HepG2 (cell line): ENCODE measurements around the gene GJB6. TPM values are rescaled to one million over a fixed set of nuclear protein-coding genes. Genes with fewer than 3 reads are reported as not detected.

ENCODE experiments used
- ATAC-seq: fragments of 200-7000 bp; cut with Tn5 transposase; 3 replicates; pipeline ENCODE4 v1.9.1; 2020; ENCODE audit warnings: mild to moderate bottlenecking, moderate library complexity
- BruUV-seq: library from RNA; stranded (reverse); fragments of 400-500 nt; replicated peaks from 2 replicates; lab custom pipeline; 2021; lab: Mats Ljungman, UMichigan
- CTCF ChIA-PET: fragments of 300-600 bp; formaldehyde crosslinking; extraction: SDS; loops from one replicate; lab custom pipeline; 2021; ENCODE audit warnings: low total read pairs, inconsistent platforms, low intra/inter-chr PET ratio; lab: Yijun Ruan, JAX
- POLR2A ChIA-PET: fragments of 350-600 bp; sonication (Branson Sonifier 250); formaldehyde crosslinking; loops from one replicate; lab custom pipeline; 2020; ENCODE audit warnings: antibody characterized with exemption, inconsistent platforms; lab: Yijun Ruan, JAX
- DNase-seq: peaks from one replicate; pipeline ENCODE4 v3.0.0-alpha.2; 2015; ENCODE audit warnings: low spot score
- FAIRE-seq: peaks from 3 replicates; lab custom pipeline; 2011; peaks lifted over from hg19 to GRCh38; lab: Jason Lieb, UNC
- H2AFZ ChIP-seq: one replicate; pipeline ENCODE4 v1.6.1; 2011; ENCODE audit warnings: low read length, inconsistent platforms
- H3K27ac ChIP-seq: fragments of 300-600 bp; 3 replicates; pipeline ENCODE4 v1.8.0; 2011; ENCODE audit warnings: mixed run types, mild to moderate bottlenecking, mixed read lengths, low read length, inconsistent platforms; ENCODE audit not compliant: insufficient read depth; ENCODE audit errors: extremely low read length
- H3K27me3 ChIP-seq, 2 experiments: fragments of 200-600 bp in 1 of 2; 2 replicates in 1 of 2; 3 replicates in 1 of 2; pipeline versions ENCODE4 v1.6.0 to v1.8.0; 2011; ENCODE audit warnings: low read length in 2 of 2, mild to moderate bottlenecking in 2 of 2, moderate library complexity in 2 of 2, inconsistent platforms in 1 of 2; ENCODE audit not compliant: insufficient read depth in 2 of 2, control insufficient read depth in 1 of 2
- H3K36me3 ChIP-seq, 2 experiments: fragments of 200-600 bp in 1 of 2; replicated peaks in 1 of 2; 2 replicates in 1 of 2; 3 replicates in 1 of 2; pipeline versions ENCODE4 v1.5.1 to v1.8.0; 2011; ENCODE audit warnings: low read length in 2 of 2, inconsistent platforms in 1 of 2; ENCODE audit not compliant: insufficient read depth in 2 of 2, control insufficient read depth in 1 of 2
- H3K4me1 ChIP-seq: 2 replicates; pipeline ENCODE4 v1.5.1; 2012; ENCODE audit warnings: low read length, inconsistent platforms; ENCODE audit not compliant: insufficient read depth
- H3K4me2 ChIP-seq: 2 replicates; pipeline ENCODE4 v1.6.0; 2011; ENCODE audit warnings: low read depth, low read length, inconsistent platforms
- H3K4me3 ChIP-seq, 3 experiments: fragments of 200-600 bp in 1 of 3; sonication (generic), shearing (Covaris generic) in 1 of 3; replicated peaks in 1 of 3; 2 replicates each; pipeline ENCODE4 v1.5.1; 2011 to 2016; ENCODE audit warnings: low read length in 3 of 3, inconsistent platforms in 2 of 3, low read depth in 2 of 3, mild to moderate bottlenecking in 2 of 3, control low read depth in 1 of 3, mixed read lengths in 1 of 3; ENCODE audit not compliant: insufficient read depth in 1 of 3
- H3K79me2 ChIP-seq: one replicate; pipeline ENCODE4 v1.6.1; 2011; ENCODE audit warnings: low read length, inconsistent platforms; ENCODE audit not compliant: insufficient read depth
- H3K9ac ChIP-seq: 2 replicates; pipeline ENCODE4 v1.6.0; 2011; ENCODE audit warnings: mild to moderate bottlenecking, low read depth, low read length, inconsistent platforms; ENCODE audit not compliant: insufficient read depth
- H3K9me3 ChIP-seq: 2 replicates; pipeline ENCODE4 v1.5.1; 2012; ENCODE audit warnings: mild to moderate bottlenecking, low read length
- H4K20me1 ChIP-seq: 2 replicates; pipeline ENCODE4 v1.6.0; 2011; ENCODE audit warnings: inconsistent platforms, mild to moderate bottlenecking, low read length, moderate library complexity; ENCODE audit not compliant: insufficient read depth
- CREM ChIP-seq, 2 experiments: sonication (generic) in 1 of 2; formaldehyde crosslinking in 1 of 2; IDR thresholded peaks; 2 replicates each; pipeline versions ENCODE4 v1.4.0 to v1.6.1; 2016 to 2020; ENCODE audit warnings: antibody characterized with exemption in 1 of 2, mild to moderate bottlenecking in 1 of 2, missing genetic modification reagents in 1 of 2
- EP300 ChIP-seq, 3 experiments: sonication (generic) in 1 of 3; formaldehyde crosslinking in 1 of 3; IDR thresholded peaks; 2 replicates each; pipeline versions ENCODE4 v1.5.1 to v1.6.1; 2011 to 2020; ENCODE audit warnings: low read depth in 2 of 3, low read length in 2 of 3, borderline replicate concordance in 1 of 3, improper control_type of control experiment in 1 of 3, mild to moderate bottlenecking in 1 of 3, missing genetic modification reagents in 1 of 3, moderate library complexity in 1 of 3
- FOXA1 ChIP-seq, 2 experiments: fragments of 450-650 bp in 1 of 2; sonication (generic) in 1 of 2; formaldehyde crosslinking in 1 of 2; IDR thresholded peaks; 2 replicates each; pipeline versions ENCODE4 v1.4.0 to v1.6.1; 2016 to 2020; ENCODE audit warnings: missing genetic modification reagents in 1 of 2
- FOXA3 ChIP-seq: IDR thresholded peaks from 2 replicates; pipeline ENCODE4 v1.6.1; 2016; ENCODE audit warnings: missing genetic modification reagents, missing compliant biosample characterization
- FOXJ3 ChIP-seq: sonication (generic); formaldehyde crosslinking; IDR thresholded peaks from 2 replicates; pipeline ENCODE4 v1.4.0; 2020; ENCODE audit warnings: missing genetic modification reagents, mild to moderate bottlenecking, borderline replicate concordance
- FOXP4 ChIP-seq: sonication (generic); formaldehyde crosslinking; IDR thresholded peaks from 2 replicates; pipeline ENCODE4 v1.4.0; 2020; ENCODE audit warnings: missing genetic modification reagents
- ISL2 ChIP-seq: sonication (generic); formaldehyde crosslinking; IDR thresholded peaks from 2 replicates; pipeline ENCODE4 v1.5.0; 2020; ENCODE audit warnings: missing genetic modification reagents
- NCOA2 ChIP-seq: sonication (generic); formaldehyde crosslinking; IDR thresholded peaks from 2 replicates; pipeline ENCODE4 v1.8.0; 2022; ENCODE audit warnings: inconsistent platforms
- SNAI1 ChIP-seq: sonication (generic); formaldehyde crosslinking; IDR thresholded peaks from 2 replicates; pipeline ENCODE4 v1.5.0; 2020; ENCODE audit warnings: mild to moderate bottlenecking, missing genetic modification reagents, borderline replicate concordance
- SOX13 ChIP-seq, 3 experiments: fragments of 450-650 bp in 1 of 3; sonication (generic) in 1 of 3; formaldehyde crosslinking in 1 of 3; IDR thresholded peaks in 2 of 3; conservative IDR thresholded peaks in 1 of 3; 2 replicates each; pipeline versions ENCODE4 v1.5.0 to v1.6.1; 2016 to 2020; ENCODE audit warnings: antibody characterized with exemption in 1 of 3, mild to moderate bottlenecking in 1 of 3, missing compliant biosample characterization in 1 of 3, missing genetic modification reagents in 1 of 3, moderate library complexity in 1 of 3
- TAF15 ChIP-seq: fragments of 200-400 bp; formaldehyde crosslinking; IDR thresholded peaks from one replicate; pipeline ENCODE4 v1.6.1; 2018; ENCODE audit warnings: mild to moderate bottlenecking, low read depth, low read length; ENCODE audit not compliant: poor library complexity, severe bottlenecking
- TCF7 ChIP-seq: sonication (generic); IDR thresholded peaks from 2 replicates; pipeline ENCODE4 v1.6.1; 2016; ENCODE audit warnings: antibody characterized with exemption, low read depth
- ZNF333 ChIP-seq: sonication (generic); formaldehyde crosslinking; IDR thresholded peaks from 2 replicates; pipeline ENCODE4 v1.4.0; 2020; ENCODE audit warnings: mild to moderate bottlenecking, missing genetic modification reagents, borderline replicate concordance
- ZNF431 ChIP-seq: sonication (generic); formaldehyde crosslinking; IDR thresholded peaks from 2 replicates; pipeline ENCODE4 v1.9.0; 2022; ENCODE audit warnings: missing genetic modification reagents, low read depth, mild to moderate bottlenecking, borderline replicate concordance
- ZNF512 ChIP-seq: sonication (generic); formaldehyde crosslinking; IDR thresholded peaks from 2 replicates; pipeline ENCODE4 v1.4.0; 2020; ENCODE audit warnings: mild to moderate bottlenecking, missing genetic modification reagents
- ZNF644 ChIP-seq: IDR thresholded peaks from 2 replicates; pipeline ENCODE4 v1.6.1; 2016; ENCODE audit warnings: low read depth
- ZNF777 ChIP-seq: sonication (generic); formaldehyde crosslinking; IDR thresholded peaks from 2 replicates; pipeline ENCODE4 v1.4.0; 2020; ENCODE audit warnings: missing genetic modification reagents
- ZNF782 ChIP-seq: sonication (generic); formaldehyde crosslinking; IDR thresholded peaks from 2 replicates; pipeline ENCODE4 v1.4.0; 2020; ENCODE audit warnings: missing genetic modification reagents, mild to moderate bottlenecking, borderline replicate concordance
- WGBS: methylation state at CpG from one replicate; pipeline ENCODE4 v1.1.6; 2017; ENCODE audit warnings: low lambda C conversion rate; 5-methylcytosine and 5-hydroxymethylcytosine counted together
- in situ Hi-C: cut with HindIII; loops from 2 replicates; pipeline ENCODE4 v1.10.0; 2017; ENCODE audit warnings: low pct_unique_long_range_greater_than_20kb; ENCODE audit not compliant: extremely low pct_ligation_motif_present
- intact Hi-C: fragments of 100-400 bp; cut with micrococcal nuclease; formaldehyde crosslinking; loops from one replicate; pipeline ENCODE4 v1.10.0; 2022; ENCODE audit not compliant: unreplicated experiment
- polyA plus RNA-seq, 8 experiments: library from polyadenylated mRNA; depleted of rRNA in 3 of 8; stranded (reverse) in 7 of 8; unstranded in 1 of 8; fragments of >200 nt; fragmentation: Illumina TruSeq in 4 of 8; extraction: Trizol in 4 of 8; gene quantifications; 2 replicates each; pipeline versions ENCODE4 v1.2.1 to v1.2.3, GENCODE V29; 2011 to 2016; ENCODE audit warnings: low read depth in 4 of 8, missing spikeins in 1 of 8, mixed read lengths in 1 of 8; ENCODE audit not compliant: insufficient read depth in 1 of 8
- total RNA-seq, 5 experiments: library from RNA; depleted of rRNA; stranded (reverse); fragments of >200 nt; fragmentation: Illumina TruSeq; extraction: Trizol; gene quantifications; 2 replicates each; pipeline ENCODE4 v1.2.3, GENCODE V29; 2016; ENCODE audit warnings: low read depth in 1 of 5

Gene GJB6
- total and polyA plus RNA-seq, 2 of the 13 experiments (the other 11 are each of a cell fraction or from before 2014, with no cell fraction given): not detected

- Histone ChIP-seq H3K27ac (no peak overlapping the region), H3K9me3 (no peaks in the 10 kb centered on the region), H3K4me2 (no peak overlapping the region), H4K20me1 (no peaks in the 10 kb centered on the region), H3K4me3 (no peak overlapping the region), H3K9ac (no peak overlapping the region), H3K4me1 (peaks cover 14% of the 10 kb centered on the region), H3K36me3 (no peaks in the 10 kb centered on the region), H3K27me3 (peaks cover 0 to 9% of the 10 kb centered on the region in 2 experiments; a peak in 1 of 5 replicates), H3K79me2 (no peaks in the 10 kb centered on the region), H2AFZ (no peak overlapping the region)
- CTCF ChIA-PET: no interaction called here
- ATAC-seq (no peak), FAIRE-seq (no peak), DNase-seq (peak; percentile 42)
- intact Hi-C loops: no loop called here
- POLR2A ChIA-PET: no interaction called here
- WGBS: under 1% methylated on average over 3 of the region's 3 CpGs
- no peak for TF ChIP-seq SOX13 (IDR thresholded peaks at IDR 0.05)
- peak in 1 of 2 experiments; percentile 71; a peak in 1 of 4 replicates for TF ChIP-seq SOX13 (CRISPR knock-in tag; conservative IDR thresholded peaks at IDR 0.05 in 1 of 2, IDR thresholded peaks at IDR 0.05 in 1 of 2)
- peak; percentile 43; the same call in 1 of the 2 replicates for TF ChIP-seq FOXP4
- peak; percentile 62 for TF ChIP-seq TCF7
- peak; percentile 42 for TF ChIP-seq NCOA2 (CRISPR knock-in tag)
- TF ChIP-seq CREM (IDR thresholded peaks at IDR 0.05): 0 out of 2 replicates have a peak, but pooled peaks have one; percentile 15
- no peak for TF ChIP-seq CREM (CRISPR knock-in tag; IDR thresholded peaks at IDR 0.05)
- no peak for TF ChIP-seq ZNF512 (CRISPR knock-in tag)
- TF ChIP-seq FOXA3 (CRISPR knock-in tag): peak; percentile 21; the same call in 1 of the 2 replicates
- TF ChIP-seq ZNF782: no peak
- no peak for TF ChIP-seq ZNF431
- TF ChIP-seq ZNF333 (CRISPR knock-in tag): no peak
- no peak for TF ChIP-seq FOXA1 (IDR thresholded peaks at IDR 0.05)
- peak; percentile 46; the same call in 1 of the 2 replicates for TF ChIP-seq FOXA1 (CRISPR knock-in tag; IDR thresholded peaks at IDR 0.05)
- no peak for TF ChIP-seq TAF15
- no peak for TF ChIP-seq ZNF777 (CRISPR knock-in tag)
- TF ChIP-seq ZNF644 (CRISPR knock-in tag): 0 out of 2 replicates have a peak, but pooled peaks have one; percentile 18
- TF ChIP-seq ISL2 (CRISPR knock-in tag): peak; percentile 90
- TF ChIP-seq SNAI1 (CRISPR knock-in tag): no peak
- 0 out of 2 replicates have a peak, but pooled peaks have one; percentile 15 for TF ChIP-seq FOXJ3 (CRISPR knock-in tag)
- TF ChIP-seq EP300 (IDR thresholded peaks at IDR 0.05; ENCODE audit: low read depth in 2 of 2, low read length in 2 of 2): 0 out of 4 replicates have a peak, but pooled peaks of 1 of the 2 experiments have one; percentile 26
- no peak for TF ChIP-seq EP300 (CRISPR knock-in tag; IDR thresholded peaks at IDR 0.05; ENCODE audit: borderline replicate concordance)
- in situ Hi-C loops: no loop called here
- no TSS peak for BruUV-seq
Measured at GRCh38 chr13:20217168-20217567, 15.0 kb downstream of the GJB6 start.
